ENCODE results near the gene TAS2R41. TPM values are rescaled to one million over a fixed set of nuclear protein-coding genes. Genes with fewer than 3 reads are reported as not detected.

The TAS2R41 gene
- total RNA-seq, 1 experiment from 2014 or later, result not detected

DNA sequence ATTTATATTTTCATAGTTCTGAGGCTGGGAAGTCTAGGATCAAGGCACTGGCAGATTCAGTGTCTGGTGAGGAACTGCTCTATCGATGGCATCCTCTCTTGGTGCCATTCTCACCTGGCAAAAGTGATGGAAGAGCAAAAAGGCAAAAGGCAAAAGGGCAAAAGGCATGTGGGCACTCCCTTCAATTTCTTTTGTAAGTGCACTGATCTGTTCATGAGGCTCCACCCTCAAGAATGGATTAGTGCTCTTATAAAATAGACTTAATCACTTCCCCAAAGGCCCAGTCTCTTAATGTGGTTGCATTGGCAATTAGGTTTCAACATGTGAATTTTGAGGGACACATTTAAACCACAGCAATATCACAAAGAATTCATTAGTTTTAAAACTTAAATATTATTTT, 18.3 kb upstream of the TAS2R41 start:
- ChIA-PET CTCF (no interaction called here), POLR2A (ENCODE audit: low non-redundant PET) (no interaction called here)
- Histone ChIP-seq H3K9me3 (ENCODE audit: low read depth, low read length, poor library complexity, severe bottlenecking) (no peaks in the 10 kb centered on the region), H3K4me1 (ENCODE audit: insufficient read depth, low read length, poor library complexity, severe bottlenecking) (no peaks in the 10 kb centered on the region), H3K4me3 (ENCODE audit: low read depth, low read length, poor library complexity, severe bottlenecking) (no peak overlapping the region), H3K27me3 (replicated peaks; ENCODE audit: insufficient read depth, low read depth, low read length, poor library complexity) (no peaks in the 10 kb centered on the region), H3K36me3 (ENCODE audit: insufficient read depth, low read length, poor library complexity, severe bottlenecking) (no peaks in the 10 kb centered on the region), H3K27ac (ENCODE audit: low read depth, low read length, poor library complexity, severe bottlenecking) (no peak overlapping the region)
- intact Hi-C loops (cut with micrococcal nuclease; ENCODE audit: unreplicated experiment), result no loop called here
- TF ChIP-seq CTCF (conservative IDR thresholded peaks at IDR 0.05; ENCODE audit: low read depth, low read length), result no peak
- no peak for TF ChIP-seq EZH2 (IDR thresholded peaks at IDR 0.05; ENCODE audit: borderline replicate concordance, low read depth, low read length, poor library complexity, severe bottlenecking)
- DNase-seq (ENCODE audit: low spot score), result no peak
- no TSS peak for BruUV-seq (replicated peaks)

DNA sequence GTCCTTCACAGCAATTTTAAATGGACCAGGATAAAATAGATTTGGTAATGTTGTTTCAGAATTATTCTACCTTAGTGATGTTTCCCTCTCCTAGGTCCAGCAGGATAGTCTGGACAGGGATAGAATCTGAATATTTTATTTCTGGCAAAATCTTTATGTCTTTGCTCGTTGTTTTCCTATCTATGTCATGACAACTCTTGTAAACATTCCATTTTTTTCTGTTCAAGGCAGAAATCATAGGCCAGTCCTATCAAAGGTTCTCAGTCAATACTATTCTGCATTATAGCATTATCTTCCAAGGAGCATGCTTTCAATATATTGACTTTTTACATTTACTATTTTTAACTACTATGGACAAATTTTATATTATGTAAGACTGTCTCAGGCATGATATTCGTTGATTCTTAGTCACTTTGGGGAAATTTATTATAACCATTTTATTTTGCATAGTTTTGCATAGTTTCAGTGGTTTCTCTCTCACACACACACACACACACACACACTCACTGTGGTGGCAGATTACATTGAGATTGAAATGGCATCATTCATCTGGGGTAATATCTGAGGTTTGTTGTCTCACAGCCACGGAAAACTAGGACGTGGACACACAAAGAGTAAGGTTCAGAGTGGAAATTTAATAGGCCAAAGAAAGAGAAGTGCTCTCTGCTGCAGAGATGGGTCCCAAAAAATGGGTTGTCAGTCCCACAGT, 17.2 kb upstream of the TAS2R41 start:
- Histone ChIP-seq H3K9me3 (ENCODE audit: low read depth, low read length, poor library complexity, severe bottlenecking) (no peaks in the 10 kb centered on the region), H3K27me3 (replicated peaks; ENCODE audit: insufficient read depth, low read depth, low read length, poor library complexity) (no peaks in the 10 kb centered on the region), H3K4me1 (ENCODE audit: insufficient read depth, low read length, poor library complexity, severe bottlenecking) (no peaks in the 10 kb centered on the region), H3K27ac (ENCODE audit: low read depth, low read length, poor library complexity, severe bottlenecking) (no peak overlapping the region), H3K36me3 (ENCODE audit: insufficient read depth, low read length, poor library complexity, severe bottlenecking) (no peaks in the 10 kb centered on the region), H3K4me3 (ENCODE audit: low read depth, low read length, poor library complexity, severe bottlenecking) (no peak overlapping the region)
- intact Hi-C loops (cut with micrococcal nuclease; ENCODE audit: unreplicated experiment), result no loop called here
- TF ChIP-seq CTCF (conservative IDR thresholded peaks at IDR 0.05; ENCODE audit: low read depth, low read length) (no peak), EZH2 (IDR thresholded peaks at IDR 0.05; ENCODE audit: borderline replicate concordance, low read depth, low read length, poor library complexity, severe bottlenecking) (no peak)
- BruUV-seq (replicated peaks), result no TSS peak
- DNase-seq (ENCODE audit: low spot score), result no peak
- ChIA-PET CTCF (no interaction called here), POLR2A (ENCODE audit: low non-redundant PET) (no interaction called here)

DNA sequence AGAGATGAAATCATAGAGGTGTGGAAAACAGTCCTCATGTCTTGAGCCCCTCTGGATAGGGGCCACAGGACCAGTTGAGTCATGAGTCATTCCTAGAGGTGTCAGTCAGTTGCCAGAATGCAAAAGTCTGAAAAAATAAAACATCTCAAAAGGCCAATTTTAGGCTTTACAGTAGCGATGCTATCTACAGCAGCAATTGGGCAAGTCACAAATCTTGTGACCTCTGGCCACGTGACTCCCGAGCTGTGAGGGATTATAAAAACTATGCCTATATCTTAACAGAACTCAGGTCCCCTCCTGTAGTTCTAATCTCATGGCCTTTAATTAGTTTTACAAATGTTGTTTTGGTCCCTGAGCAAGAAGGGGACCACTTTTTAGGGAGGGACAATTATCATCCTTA, 15.6 kb upstream of the TAS2R41 start:
- BruUV-seq (replicated peaks), result no TSS peak
- no peak overlapping the region for H3K27ac ChIP-seq (ENCODE audit: low read depth, low read length, poor library complexity, severe bottlenecking)
- TF ChIP-seq CTCF (conservative IDR thresholded peaks at IDR 0.05; ENCODE audit: low read depth, low read length), result no peak
- TF ChIP-seq EZH2 (IDR thresholded peaks at IDR 0.05; ENCODE audit: borderline replicate concordance, low read depth, low read length, poor library complexity, severe bottlenecking), result no peak
- CTCF ChIA-PET, result no interaction called here
- no peaks in the 10 kb centered on the region for H3K9me3 ChIP-seq (ENCODE audit: low read depth, low read length, poor library complexity, severe bottlenecking)
- intact Hi-C loops (cut with micrococcal nuclease; ENCODE audit: unreplicated experiment), result no loop called here
- no peaks in the 10 kb centered on the region for H3K36me3 ChIP-seq (ENCODE audit: insufficient read depth, low read length, poor library complexity, severe bottlenecking)
- POLR2A ChIA-PET (ENCODE audit: low non-redundant PET), result no interaction called here
- no peak for DNase-seq (ENCODE audit: low spot score)
- H3K4me3 ChIP-seq (ENCODE audit: low read depth, low read length, poor library complexity, severe bottlenecking), result no peak overlapping the region
- H3K4me1 ChIP-seq (ENCODE audit: insufficient read depth, low read length, poor library complexity, severe bottlenecking), result no peaks in the 10 kb centered on the region
- no peaks in the 10 kb centered on the region for H3K27me3 ChIP-seq (replicated peaks; ENCODE audit: insufficient read depth, low read depth, low read length, poor library complexity)
